Osteoblast (primary cell): Measurements from ENCODE around the gene KCNK4. TPM values are rescaled to one million over a fixed set of nuclear protein-coding genes. Genes with fewer than 3 reads are reported as not detected.
A peak's percentile ranks its signal among the peaks of the same experiment; 100 is the strongest.

Experiments
- DNase-seq: peaks from one replicate; pipeline ENCODE4 v3.0.0; 2011; ENCODE audit warnings: low spot score, mixed read lengths; ENCODE audit not compliant: insufficient read length; ENCODE audit errors: missing footprints
- H2AFZ ChIP-seq: 2 replicates; pipeline ENCODE4 v1.6.0; 2011; ENCODE audit warnings: mild to moderate bottlenecking, low read length
- H3K27ac ChIP-seq: 2 replicates; pipeline ENCODE4 v1.5.1; 2011; ENCODE audit warnings: mild to moderate bottlenecking, low read depth, low read length, moderate library complexity
- H3K27me3 ChIP-seq: 2 replicates; pipeline ENCODE4 v1.6.0; 2012; ENCODE audit warnings: mild to moderate bottlenecking, control low read depth, inconsistent platforms, low read length, moderate library complexity; ENCODE audit not compliant: insufficient read depth
- H3K36me3 ChIP-seq: 2 replicates; pipeline ENCODE4 v1.5.1; 2011; ENCODE audit warnings: mild to moderate bottlenecking, low read length, control low read depth, moderate library complexity; ENCODE audit not compliant: insufficient read depth
- H3K4me1 ChIP-seq: 2 replicates; pipeline ENCODE4 v1.5.1; 2011; ENCODE audit warnings: mild to moderate bottlenecking, low read length, control low read depth, moderate library complexity; ENCODE audit not compliant: insufficient read depth
- H3K4me2 ChIP-seq: 2 replicates; pipeline ENCODE4 v1.6.0; 2011; ENCODE audit warnings: mild to moderate bottlenecking, low read length; ENCODE audit not compliant: insufficient read depth
- H3K4me3 ChIP-seq: fragments of 200-600 bp; sonication (generic); 3 replicates; pipeline ENCODE4 v1.5.1; 2012; ENCODE audit warnings: mild to moderate bottlenecking, low read length, inconsistent platforms; ENCODE audit not compliant: insufficient read depth
- H3K79me2 ChIP-seq: 2 replicates; pipeline ENCODE4 v1.6.0; 2012; ENCODE audit warnings: mild to moderate bottlenecking, low read length, control low read depth, inconsistent platforms; ENCODE audit not compliant: insufficient read depth
- H3K9me3 ChIP-seq: 2 replicates; pipeline ENCODE4 v1.5.1; 2011; ENCODE audit warnings: low read depth, low read length, control low read depth
- H4K20me1 ChIP-seq: 2 replicates; pipeline ENCODE4 v1.6.0; 2012; ENCODE audit warnings: mild to moderate bottlenecking, low read length, control low read depth; ENCODE audit not compliant: insufficient read depth
- total RNA-seq: library from RNA; depleted of rRNA; stranded (reverse); fragments of >200 nt; gene quantifications from 2 replicates; pipeline ENCODE4 v1.2.3, GENCODE V29; 2012
- TF ChIP-seq, protein P1 (sequence below): IDR thresholded peaks from 2 replicates; pipeline ENCODE4 v1.5.1; 2011; ENCODE audit warnings: mild to moderate bottlenecking, low read depth, low read length, moderate library complexity; ENCODE audit errors: extremely low read depth

The KCNK4 gene
- total RNA-seq, 1 donor, result 0.36 TPM

DNA sequence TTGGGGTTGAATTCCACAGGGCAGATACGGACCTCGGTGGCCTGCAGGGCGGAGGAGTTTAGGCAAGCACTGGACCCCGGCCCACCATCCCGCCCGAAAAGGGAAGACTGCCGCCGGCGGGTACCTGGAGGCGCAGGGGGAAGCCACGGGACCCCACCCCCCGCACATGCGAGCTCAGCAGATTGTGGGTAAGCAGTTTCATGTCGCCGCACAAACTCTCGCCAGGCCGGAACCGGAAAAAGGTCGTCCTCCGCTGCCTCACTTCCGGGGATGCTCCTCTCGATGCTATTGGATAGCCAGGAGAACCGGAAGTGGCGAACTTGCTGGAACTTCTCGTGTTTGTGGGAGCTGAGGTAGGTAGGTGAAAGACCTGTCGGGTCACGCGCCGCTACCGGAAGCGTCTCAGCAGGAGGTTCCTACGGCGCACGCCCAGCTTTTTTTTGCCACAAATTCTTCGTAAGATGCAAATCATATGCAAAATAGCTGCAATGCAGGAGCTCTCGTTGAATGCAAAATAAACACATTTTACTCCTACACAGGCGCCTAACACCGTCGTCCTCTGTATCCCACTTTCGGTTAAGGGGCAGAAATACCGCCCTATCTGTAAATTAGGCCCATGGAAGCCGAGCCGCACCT, 26.3 kb downstream of the KCNK4 start, which contains the start of gene TRMT112:
TSS of gene TRMT112 (minus strand) at position 235 of the 636 bp plus-strand sequence. CDS start at position 202, 33 bp downstream.
- Histone ChIP-seq H4K20me1 (peaks cover 4% of the 10 kb centered on the region), H3K36me3 (peaks cover 27% of the 10 kb centered on the region), H3K27ac (peak within 1 kb of the TSS; percentile 97), H3K4me3 (peak within 1 kb of the TSS; percentile 99), H3K27me3 (no peaks in the 10 kb centered on the region), H3K4me1 (peaks cover 11% of the 10 kb centered on the region), H2AFZ (peak within 1 kb of the TSS; percentile 67), H3K9me3 (no peaks in the 10 kb centered on the region), H3K79me2 (peaks cover 31% of the 10 kb centered on the region), H3K4me2 (peak within 1 kb of the TSS; percentile 92)
- TF ChIP-seq, protein P1, sequence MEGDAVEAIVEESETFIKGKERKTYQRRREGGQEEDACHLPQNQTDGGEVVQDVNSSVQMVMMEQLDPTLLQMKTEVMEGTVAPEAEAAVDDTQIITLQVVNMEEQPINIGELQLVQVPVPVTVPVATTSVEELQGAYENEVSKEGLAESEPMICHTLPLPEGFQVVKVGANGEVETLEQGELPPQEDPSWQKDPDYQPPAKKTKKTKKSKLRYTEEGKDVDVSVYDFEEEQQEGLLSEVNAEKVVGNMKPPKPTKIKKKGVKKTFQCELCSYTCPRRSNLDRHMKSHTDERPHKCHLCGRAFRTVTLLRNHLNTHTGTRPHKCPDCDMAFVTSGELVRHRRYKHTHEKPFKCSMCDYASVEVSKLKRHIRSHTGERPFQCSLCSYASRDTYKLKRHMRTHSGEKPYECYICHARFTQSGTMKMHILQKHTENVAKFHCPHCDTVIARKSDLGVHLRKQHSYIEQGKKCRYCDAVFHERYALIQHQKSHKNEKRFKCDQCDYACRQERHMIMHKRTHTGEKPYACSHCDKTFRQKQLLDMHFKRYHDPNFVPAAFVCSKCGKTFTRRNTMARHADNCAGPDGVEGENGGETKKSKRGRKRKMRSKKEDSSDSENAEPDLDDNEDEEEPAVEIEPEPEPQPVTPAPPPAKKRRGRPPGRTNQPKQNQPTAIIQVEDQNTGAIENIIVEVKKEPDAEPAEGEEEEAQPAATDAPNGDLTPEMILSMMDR, result no peak
- DNase-seq, result peak; percentile 99

DNA sequence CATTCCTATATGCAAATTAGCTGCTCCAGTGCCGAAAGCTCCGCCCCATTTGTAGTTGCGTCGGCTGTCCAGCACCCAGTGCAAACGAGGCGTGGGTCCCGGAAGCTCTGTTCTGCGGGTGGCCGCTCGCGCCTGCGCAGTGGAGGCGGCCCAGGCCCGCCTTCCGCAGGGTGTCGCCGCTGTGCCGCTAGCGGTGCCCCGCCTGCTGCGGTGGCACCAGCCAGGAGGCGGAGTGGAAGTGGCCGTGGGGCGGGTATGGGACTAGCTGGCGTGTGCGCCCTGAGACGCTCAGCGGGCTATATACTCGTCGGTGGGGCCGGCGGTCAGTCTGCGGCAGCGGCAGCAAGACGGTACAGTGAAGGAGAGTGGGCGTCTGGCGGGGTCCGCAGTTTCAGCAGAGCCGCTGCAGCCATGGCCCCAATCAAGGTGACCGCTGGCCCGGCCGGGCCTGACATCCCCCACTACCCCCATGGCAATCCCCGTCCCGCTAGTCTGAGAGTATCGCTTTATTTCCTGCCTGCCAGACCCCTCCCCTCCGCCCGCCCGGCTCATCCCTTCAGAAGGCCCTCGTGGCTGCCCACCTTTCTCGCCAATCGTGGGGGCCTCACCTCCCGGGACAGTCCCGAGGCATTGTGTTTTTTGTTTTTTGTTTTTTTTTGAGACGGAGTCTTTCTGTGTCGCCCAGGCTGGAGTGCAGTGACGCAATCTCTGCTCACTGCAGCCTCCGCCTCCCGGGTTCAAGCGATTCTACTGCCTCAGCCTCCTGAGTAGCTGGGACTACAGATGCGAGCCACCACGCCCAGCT, 27.1 kb downstream of the KCNK4 start, which contains the start of gene PRDX5:
TSS of gene PRDX5 (plus strand) at position 161 of the 805 bp plus-strand sequence. CDS start at position 256, 95 bp downstream.
- Histone ChIP-seq H4K20me1 (peaks cover 7% of the 10 kb centered on the region), H2AFZ (peak within 1 kb of the TSS; percentile 67), H3K4me2 (peak within 1 kb of the TSS; percentile 92), H3K4me3 (peak within 1 kb of the TSS; percentile 99), H3K9me3 (no peaks in the 10 kb centered on the region), H3K36me3 (peaks cover 30% of the 10 kb centered on the region), H3K27ac (peak within 1 kb of the TSS; percentile 97), H3K27me3 (no peaks in the 10 kb centered on the region), H3K79me2 (peaks cover 26% of the 10 kb centered on the region), H3K4me1 (peaks cover 11% of the 10 kb centered on the region)
- peak; percentile 100 for DNase-seq
- TF ChIP-seq, protein P1, result peak; percentile 27

DNA sequence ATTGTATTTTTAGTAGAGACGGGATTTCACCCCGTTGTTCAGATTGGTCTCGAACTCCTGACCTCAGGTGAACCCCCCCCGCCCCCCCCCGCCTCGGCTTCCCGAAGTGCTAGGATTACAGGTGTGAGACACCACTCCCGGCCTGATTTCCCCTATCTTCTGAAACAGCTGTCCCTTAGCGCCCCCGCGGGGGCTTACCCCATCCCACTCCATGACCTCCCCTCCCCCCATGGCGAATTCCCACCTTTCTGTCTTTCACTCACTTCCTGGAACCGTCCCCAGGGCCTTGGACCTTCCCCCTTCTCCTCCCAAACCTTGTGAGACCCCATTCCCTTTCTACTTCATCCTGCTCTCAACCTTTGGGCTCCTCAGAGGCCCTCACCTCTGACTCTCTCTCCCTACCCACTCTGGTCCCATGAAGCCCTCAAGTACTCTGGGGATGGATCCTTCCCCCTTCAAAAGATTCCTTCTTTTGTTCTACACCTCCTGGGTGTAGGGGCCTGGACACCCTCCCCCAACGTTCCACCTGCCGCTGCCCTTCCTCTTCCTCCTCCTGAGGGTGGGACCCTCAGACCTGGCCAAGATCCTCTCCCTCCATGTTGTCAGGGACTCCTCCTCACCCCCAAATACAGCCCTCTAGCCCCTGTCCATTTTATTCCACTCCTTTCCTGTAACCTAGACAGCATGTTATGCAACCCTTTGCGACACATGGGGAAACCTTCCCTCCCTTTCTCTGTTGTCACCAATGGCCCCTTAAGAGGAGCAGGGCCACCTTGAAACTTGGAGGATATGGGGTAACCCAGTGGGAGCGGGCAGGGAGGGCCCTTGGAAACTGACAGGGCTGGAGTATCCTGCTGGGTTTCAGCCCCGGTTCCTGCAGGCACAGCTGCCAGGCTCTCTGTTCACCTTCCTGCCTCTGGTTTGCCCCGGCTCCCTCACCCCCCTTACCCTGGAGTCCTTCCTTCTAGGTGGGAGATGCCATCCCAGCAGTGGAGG, 28.0 kb downstream of the KCNK4 start:
- peak overlapping the region; percentile 67 for H2AFZ ChIP-seq
- TF ChIP-seq, protein P1, result no peak

More for the DNA sequence above, 28.0 kb downstream of the KCNK4 start:
- Histone ChIP-seq H4K20me1 (peaks cover 7% of the 10 kb centered on the region), H3K27ac (peak overlapping the region; percentile 51), H3K4me2 (peak overlapping the region; percentile 92), H3K4me1 (peaks cover 11% of the 10 kb centered on the region), H3K9me3 (no peaks in the 10 kb centered on the region), H3K4me3 (peak overlapping the region; percentile 99), H3K27me3 (no peaks in the 10 kb centered on the region), H3K36me3 (peaks cover 30% of the 10 kb centered on the region), H3K79me2 (peaks cover 26% of the 10 kb centered on the region)
- peak; percentile 75 for DNase-seq
